Esophagus squamous epithelium (tissue), 4 donors: ENCODE results near the gene LPIN1.

Source experiments
- POLR2A ChIP-seq, 4 donors: fragments of 450-650 bp; IDR thresholded peaks; one replicate each; pipeline ENCODE4 v1.6.1; 2017; ENCODE audit warnings: antibody characterized with exemption in 4 of 4, mild to moderate bottlenecking in 4 of 4, moderate library complexity in 3 of 4
- TF ChIP-seq, protein P1 (sequence below), 6 experiments: fragments of 450-650 bp in 4 of 6; fragments of 200-600 bp in 2 of 6; sonication (generic) in 2 of 6; IDR thresholded peaks; one replicate each; pipeline ENCODE4 v1.5.1; 2016 to 2019; ENCODE audit warnings: antibody characterized with exemption in 6 of 6, mild to moderate bottlenecking in 4 of 6, moderate library complexity in 4 of 6

DNA sequence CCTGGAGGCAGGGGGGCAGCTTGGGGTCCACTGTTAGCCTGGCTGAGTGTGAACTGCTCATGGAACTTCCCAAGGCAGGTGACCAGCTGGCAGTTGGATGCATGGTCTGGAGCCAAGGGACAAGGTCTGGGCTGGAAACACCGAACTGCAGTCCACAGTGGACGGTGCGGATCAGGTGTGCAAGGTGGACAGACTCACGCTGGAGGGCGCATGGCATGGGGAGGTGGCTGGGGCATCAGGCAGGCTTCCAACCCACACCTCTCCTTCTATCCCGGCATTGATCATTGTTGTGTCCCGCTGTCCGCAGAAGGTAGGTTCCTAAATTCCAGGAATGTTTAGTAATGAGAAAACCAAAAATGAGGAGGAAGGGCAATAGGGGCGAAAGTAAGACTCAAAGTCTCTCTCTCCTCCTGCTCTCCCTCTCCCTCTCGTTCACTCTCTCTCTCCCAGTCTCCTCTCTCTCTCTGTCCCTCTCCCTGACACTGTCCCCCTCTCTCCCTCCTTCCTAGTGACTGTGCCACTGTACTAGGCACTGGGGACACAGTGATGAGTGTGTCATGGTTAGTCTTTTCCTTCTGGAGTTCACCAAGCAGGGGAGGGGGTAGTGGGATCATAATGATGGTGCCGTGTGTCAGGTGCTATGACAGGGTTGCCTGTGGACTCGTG is 30.3 kb upstream of the LPIN1 start:
- TF ChIP-seq, protein P1, sequence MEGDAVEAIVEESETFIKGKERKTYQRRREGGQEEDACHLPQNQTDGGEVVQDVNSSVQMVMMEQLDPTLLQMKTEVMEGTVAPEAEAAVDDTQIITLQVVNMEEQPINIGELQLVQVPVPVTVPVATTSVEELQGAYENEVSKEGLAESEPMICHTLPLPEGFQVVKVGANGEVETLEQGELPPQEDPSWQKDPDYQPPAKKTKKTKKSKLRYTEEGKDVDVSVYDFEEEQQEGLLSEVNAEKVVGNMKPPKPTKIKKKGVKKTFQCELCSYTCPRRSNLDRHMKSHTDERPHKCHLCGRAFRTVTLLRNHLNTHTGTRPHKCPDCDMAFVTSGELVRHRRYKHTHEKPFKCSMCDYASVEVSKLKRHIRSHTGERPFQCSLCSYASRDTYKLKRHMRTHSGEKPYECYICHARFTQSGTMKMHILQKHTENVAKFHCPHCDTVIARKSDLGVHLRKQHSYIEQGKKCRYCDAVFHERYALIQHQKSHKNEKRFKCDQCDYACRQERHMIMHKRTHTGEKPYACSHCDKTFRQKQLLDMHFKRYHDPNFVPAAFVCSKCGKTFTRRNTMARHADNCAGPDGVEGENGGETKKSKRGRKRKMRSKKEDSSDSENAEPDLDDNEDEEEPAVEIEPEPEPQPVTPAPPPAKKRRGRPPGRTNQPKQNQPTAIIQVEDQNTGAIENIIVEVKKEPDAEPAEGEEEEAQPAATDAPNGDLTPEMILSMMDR (IDR thresholded peaks at IDR 0.05) = no peak
- TF ChIP-seq POLR2A (IDR thresholded peaks at IDR 0.05) = no peak
